Parathyroid adenoma (tissue), 2 donors: Measurements from ENCODE around the gene EEFSEC.

Experiments used
- H2AFZ ChIP-seq: fragments of 300-600 bp; sonication (generic); one replicate; pipeline ENCODE4 v1.7.0; 2017; ENCODE audit warnings: antibody characterized with exemption, mild to moderate bottlenecking
- H3K27ac ChIP-seq: fragments of 300-600 bp; sonication (generic); one replicate; pipeline ENCODE4 v1.7.0; 2017
- H3K27me3 ChIP-seq: fragments of 300-600 bp; sonication (generic); one replicate; pipeline ENCODE4 v1.7.0; 2017; ENCODE audit warnings: low read length; ENCODE audit not compliant: control insufficient read depth, insufficient read depth
- H3K36me3 ChIP-seq: fragments of 300-600 bp; sonication (generic); one replicate; pipeline ENCODE4 v1.7.0; 2017; ENCODE audit warnings: low read length; ENCODE audit not compliant: control insufficient read depth, insufficient read depth
- H3K4me1 ChIP-seq: fragments of 300-600 bp; sonication (generic); one replicate; pipeline ENCODE4 v1.7.0; 2017; ENCODE audit warnings: control low read depth
- H3K4me2 ChIP-seq: fragments of 300-600 bp; sonication (generic); one replicate; pipeline ENCODE4 v1.7.0; 2017; ENCODE audit warnings: low read length
- H3K4me3 ChIP-seq: fragments of 300-600 bp; sonication (generic); one replicate; pipeline ENCODE4 v1.7.0; 2017; ENCODE audit warnings: low read depth, low read length
- H3K79me2 ChIP-seq: fragments of 300-600 bp; sonication (generic); one replicate; pipeline ENCODE4 v1.7.0; 2017; ENCODE audit warnings: control low read depth
- H3K9ac ChIP-seq: fragments of 300-600 bp; sonication (generic); one replicate; pipeline ENCODE4 v1.7.0; 2017; ENCODE audit warnings: mild to moderate bottlenecking
- H3K9me3 ChIP-seq: fragments of 300-600 bp; sonication (generic); one replicate; pipeline ENCODE4 v1.7.0; 2017; ENCODE audit warnings: low read length; ENCODE audit not compliant: control insufficient read depth
- TF ChIP-seq, protein P1 (sequence below): fragments of 300-600 bp; sonication (generic); IDR thresholded peaks from one replicate; pipeline ENCODE4 v1.7.0; 2017; ENCODE audit warnings: antibody characterized with exemption, mild to moderate bottlenecking
- donor health status: primary hyperparathyroidism.

The EEFSEC gene

DNA sequence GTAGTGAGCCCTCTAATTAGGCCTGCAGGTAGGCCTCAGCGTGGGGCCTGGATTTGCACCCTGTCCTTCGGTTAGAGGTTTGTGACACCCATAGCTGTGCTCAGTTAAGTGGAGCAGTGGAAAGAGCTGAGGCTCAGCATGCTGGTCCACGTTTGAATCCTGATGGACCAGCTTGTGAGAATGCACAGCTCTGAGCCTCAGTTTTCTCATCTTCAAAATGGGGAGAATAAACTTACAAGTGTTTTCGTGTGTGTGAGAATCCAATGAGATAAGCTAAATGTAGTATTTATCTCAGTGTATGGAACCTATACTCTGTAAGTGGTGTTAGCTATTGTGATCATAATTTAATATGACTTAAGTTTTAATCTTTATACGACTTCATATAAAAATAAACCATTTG lies 22.5 kb downstream of the EEFSEC start:
- Histone ChIP-seq H3K4me3 (no peak overlapping the region), H3K9ac (no peak overlapping the region)

DNA sequence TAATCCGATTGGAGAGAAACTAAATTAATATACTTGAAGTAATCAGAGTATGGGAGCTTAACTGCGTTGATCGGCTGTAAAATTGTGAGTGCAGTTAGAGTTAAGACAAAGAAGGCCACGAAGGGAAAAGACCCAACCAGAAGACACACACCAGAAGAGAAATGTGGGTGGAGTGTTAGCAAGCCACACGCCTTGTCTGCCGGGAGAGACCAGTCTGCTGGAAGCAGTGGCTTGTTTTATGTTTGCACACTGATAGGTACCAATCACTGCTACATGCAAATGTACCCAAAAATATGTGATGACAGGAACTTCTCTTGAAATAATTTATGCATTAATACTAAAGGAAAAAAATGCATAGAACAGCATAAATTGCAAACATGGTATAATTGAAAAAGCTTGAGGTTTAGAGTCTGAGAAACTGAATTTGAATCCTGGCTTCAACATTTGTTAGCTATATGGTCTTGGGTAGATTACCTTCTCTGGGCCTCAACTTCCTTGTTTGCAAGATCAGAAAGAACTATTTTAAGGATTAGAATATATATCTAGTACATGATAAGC lies 23.1 kb downstream of the EEFSEC start:
- peaks cover 9% of the 10 kb centered on the region for H3K79me2 ChIP-seq
- H3K4me3 ChIP-seq = no peak overlapping the region
- TF ChIP-seq, protein P1, sequence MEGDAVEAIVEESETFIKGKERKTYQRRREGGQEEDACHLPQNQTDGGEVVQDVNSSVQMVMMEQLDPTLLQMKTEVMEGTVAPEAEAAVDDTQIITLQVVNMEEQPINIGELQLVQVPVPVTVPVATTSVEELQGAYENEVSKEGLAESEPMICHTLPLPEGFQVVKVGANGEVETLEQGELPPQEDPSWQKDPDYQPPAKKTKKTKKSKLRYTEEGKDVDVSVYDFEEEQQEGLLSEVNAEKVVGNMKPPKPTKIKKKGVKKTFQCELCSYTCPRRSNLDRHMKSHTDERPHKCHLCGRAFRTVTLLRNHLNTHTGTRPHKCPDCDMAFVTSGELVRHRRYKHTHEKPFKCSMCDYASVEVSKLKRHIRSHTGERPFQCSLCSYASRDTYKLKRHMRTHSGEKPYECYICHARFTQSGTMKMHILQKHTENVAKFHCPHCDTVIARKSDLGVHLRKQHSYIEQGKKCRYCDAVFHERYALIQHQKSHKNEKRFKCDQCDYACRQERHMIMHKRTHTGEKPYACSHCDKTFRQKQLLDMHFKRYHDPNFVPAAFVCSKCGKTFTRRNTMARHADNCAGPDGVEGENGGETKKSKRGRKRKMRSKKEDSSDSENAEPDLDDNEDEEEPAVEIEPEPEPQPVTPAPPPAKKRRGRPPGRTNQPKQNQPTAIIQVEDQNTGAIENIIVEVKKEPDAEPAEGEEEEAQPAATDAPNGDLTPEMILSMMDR = no peak
- H3K9ac ChIP-seq = no peak overlapping the region
- no peak overlapping the region for H2AFZ ChIP-seq
- no peaks in the 10 kb centered on the region for H3K27me3 ChIP-seq
- no peaks in the 10 kb centered on the region for H3K36me3 ChIP-seq
- peaks cover 22% of the 10 kb centered on the region for H3K4me1 ChIP-seq
- no peak overlapping the region for H3K27ac ChIP-seq
- no peak overlapping the region for H3K4me2 ChIP-seq
- H3K9me3 ChIP-seq = no peaks in the 10 kb centered on the region

More for the DNA sequence above, 22.5 kb downstream of the EEFSEC start:
- H3K4me2 ChIP-seq = no peak overlapping the region
- TF ChIP-seq, protein P1 = no peak
- H3K27me3 ChIP-seq = no peaks in the 10 kb centered on the region
- peaks cover 7% of the 10 kb centered on the region for H3K79me2 ChIP-seq
- H3K9me3 ChIP-seq = no peaks in the 10 kb centered on the region
- no peaks in the 10 kb centered on the region for H3K36me3 ChIP-seq
- H3K27ac ChIP-seq = no peak overlapping the region
- H2AFZ ChIP-seq = no peak overlapping the region
- H3K4me1 ChIP-seq = peaks cover 22% of the 10 kb centered on the region

DNA sequence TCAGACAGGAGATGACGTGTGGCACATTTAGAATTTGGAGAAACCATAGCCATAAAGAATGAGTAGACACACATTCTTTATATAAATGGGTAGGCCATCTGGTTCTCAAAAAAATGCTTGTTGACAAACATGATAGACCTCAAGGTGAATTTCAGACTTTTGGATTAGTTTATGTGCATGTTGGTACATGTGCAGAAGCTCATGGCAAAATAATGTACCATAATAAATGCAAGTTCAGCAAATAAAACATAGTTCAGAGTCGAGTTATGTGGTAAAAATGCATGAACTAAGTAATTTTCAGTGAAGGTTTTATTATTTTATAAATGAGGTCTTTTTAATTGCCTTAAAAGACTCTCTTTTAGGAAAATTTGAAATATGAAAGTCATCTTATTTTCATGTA lies 24.6 kb downstream of the EEFSEC start:
- no peaks in the 10 kb centered on the region for H3K9me3 ChIP-seq
- H3K36me3 ChIP-seq = no peaks in the 10 kb centered on the region
- H3K27ac ChIP-seq = no peak overlapping the region
- H3K4me1 ChIP-seq = peaks cover 18% of the 10 kb centered on the region
- H3K9ac ChIP-seq = no peak overlapping the region
- H3K79me2 ChIP-seq = peaks cover 11% of the 10 kb centered on the region
- TF ChIP-seq, protein P1 = no peak
- H3K27me3 ChIP-seq = no peaks in the 10 kb centered on the region
- H2AFZ ChIP-seq = no peak overlapping the region
- no peak overlapping the region for H3K4me2 ChIP-seq
- H3K4me3 ChIP-seq = no peak overlapping the region

DNA sequence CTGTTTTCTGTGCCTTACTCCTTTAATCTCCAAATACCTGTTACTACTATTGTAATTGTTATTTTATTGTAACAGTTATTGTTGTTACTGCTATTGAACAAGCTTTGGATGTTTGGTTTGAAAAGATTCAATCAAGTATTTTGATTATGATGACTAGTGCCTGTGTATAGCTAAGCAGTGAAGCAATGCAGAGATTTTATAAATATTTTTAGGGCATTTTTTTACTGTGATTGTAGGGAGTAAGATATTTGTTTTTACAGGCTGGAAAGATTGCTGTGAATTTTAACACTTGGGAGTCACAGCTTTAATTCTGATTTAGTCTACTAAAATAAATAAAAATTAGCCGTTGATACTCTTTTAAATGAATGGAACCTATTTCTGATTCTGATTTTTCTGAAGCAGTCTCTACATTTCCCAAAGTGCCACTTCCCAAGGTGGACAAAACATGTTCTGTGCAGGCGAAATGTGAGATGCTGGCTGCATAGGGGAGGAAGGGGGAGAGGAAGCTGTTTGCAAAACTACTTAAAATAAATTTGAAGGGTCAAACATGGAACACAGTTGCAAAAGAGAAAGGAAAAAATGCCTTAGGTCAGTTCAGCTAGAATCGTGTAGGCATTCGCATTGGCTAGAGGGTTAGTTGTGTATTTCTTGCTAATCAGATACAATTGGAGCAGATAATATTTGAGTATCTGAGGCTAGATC lies 25.7 kb downstream of the EEFSEC start:
- H3K4me2 ChIP-seq = peak overlapping the region; percentile 32
- no peak overlapping the region for H3K9ac ChIP-seq
- H3K36me3 ChIP-seq = no peaks in the 10 kb centered on the region
- peaks cover 15% of the 10 kb centered on the region for H3K79me2 ChIP-seq
- peak overlapping the region; percentile 57 for H2AFZ ChIP-seq
- H3K27me3 ChIP-seq = no peaks in the 10 kb centered on the region
- peak overlapping the region; percentile 42 for H3K27ac ChIP-seq
- no peak overlapping the region for H3K4me3 ChIP-seq
- H3K9me3 ChIP-seq = no peaks in the 10 kb centered on the region
- TF ChIP-seq, protein P1 = no peak
- H3K4me1 ChIP-seq = peaks cover 18% of the 10 kb centered on the region

DNA sequence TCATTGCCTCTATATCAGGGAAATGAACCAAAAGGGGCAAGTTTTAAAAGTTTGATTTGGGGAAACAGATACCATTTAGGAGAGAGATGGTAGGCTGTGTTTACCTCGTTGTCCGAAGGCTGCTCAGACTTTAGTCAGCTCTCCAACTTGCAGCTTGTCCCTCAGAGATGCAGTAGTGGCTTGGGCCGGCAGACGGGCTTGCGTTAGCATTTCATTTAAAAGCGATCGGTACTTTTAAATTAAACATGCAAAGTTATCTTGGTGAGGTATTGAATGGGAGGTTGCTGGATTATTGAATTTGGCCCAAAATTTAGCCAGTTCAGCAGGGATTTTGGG lies 26.2 kb downstream of the EEFSEC start:
- Histone ChIP-seq H2AFZ (peak overlapping the region; percentile 57), H3K27ac (peak overlapping the region; percentile 42), H3K9me3 (no peaks in the 10 kb centered on the region), H3K36me3 (no peaks in the 10 kb centered on the region), H3K79me2 (peaks cover 15% of the 10 kb centered on the region), H3K9ac (no peak overlapping the region), H3K4me3 (no peak overlapping the region), H3K4me1 (peaks cover 18% of the 10 kb centered on the region), H3K27me3 (no peaks in the 10 kb centered on the region), H3K4me2 (peak overlapping the region; percentile 32)
- TF ChIP-seq, protein P1 = no peak
